GM18519 (cell line): Measurements from ENCODE around the gene CLDN7.

ENCODE experiments used
- ATAC-seq: cut with Tn5 transposase; IDR thresholded peaks from one replicate; pipeline ENCODE4 v1.9.1; 2021; ENCODE audit warnings: mild to moderate bottlenecking, moderate library complexity; ENCODE audit not compliant: unreplicated experiment, low FRiP score

CLDN7 gene

GRCh38 chr17:7238420-7239090 lies 23.7 kb downstream of the CLDN7 start:
- ATAC-seq: no peak

GRCh38 chr17:7237761-7238419 lies 24.4 kb downstream of the CLDN7 start:
- ATAC-seq: no peak

- ATAC-seq: no peak
Measured at GRCh38 chr17:7237266-7237760, 25.0 kb downstream of the CLDN7 start.

GRCh38 chr17:7236808-7237207 lies 25.5 kb downstream of the CLDN7 start:
- ATAC-seq: no peak

- ATAC-seq: no peak
Measured at GRCh38 chr17:7235693-7236665, 26.3 kb downstream of the CLDN7 start.

GRCh38 chr17:7234083-7234951 lies 28.0 kb downstream of the CLDN7 start, which contains the start of gene DVL2:
Gene DVL2 (minus strand): TSS chr17:7234517. CDS start chr17:7234262, 255 bp downstream.
- ATAC-seq: peak; percentile 36

GRCh38 chr17:7233701-7234082 lies 28.6 kb downstream of the CLDN7 start:
- ATAC-seq: peak; percentile 7

- ATAC-seq: no peak
Measured at GRCh38 chr17:7232114-7232513, 30.2 kb downstream of the CLDN7 start.

GRCh38 chr17:7229504-7229903 lies 32.8 kb downstream of the CLDN7 start:
- no peak for ATAC-seq

GRCh38 chr17:7228920-7229319 lies 33.4 kb downstream of the CLDN7 start:
- no peak for ATAC-seq

GRCh38 chr17:7226721-7227710 lies 35.3 kb downstream of the CLDN7 start:
- no peak for ATAC-seq

- no peak for ATAC-seq
Measured at GRCh38 chr17:7225711-7226331, 36.5 kb downstream of the CLDN7 start.

GRCh38 chr17:7224661-7225111 lies 37.6 kb downstream of the CLDN7 start:
- no peak for ATAC-seq

GRCh38 chr17:7224110-7224509 lies 38.2 kb downstream of the CLDN7 start:
- ATAC-seq: no peak

- no peak for ATAC-seq
Measured at GRCh38 chr17:7223375-7223774, 38.9 kb downstream of the CLDN7 start.

GRCh38 chr17:7222972-7223292 lies 39.3 kb downstream of the CLDN7 start:
- no peak for ATAC-seq

- no peak for ATAC-seq
Measured at GRCh38 chr17:7222093-7222971, 39.9 kb downstream of the CLDN7 start.
